Endothelial cell (in vitro differentiated cells): ENCODE measurements around the gene CAB39L. TPM values are rescaled to one million over a fixed set of nuclear protein-coding genes. Genes with fewer than 3 reads are reported as not detected.
"Not testable (repeated sequence)": the region's sequence is repeated elsewhere in the genome, so short reads cannot be mapped to it uniquely, and the experiment has no call there.

Experiments
- DNase-seq: peaks from one replicate; pipeline ENCODE4 v3.0.0; 2021; ENCODE audit warnings: low spot score
- H3K27ac Mint-ChIP-seq: one replicate; pipeline ENCODE4 v1.8.0; 2021; ENCODE audit warnings: mixed read lengths, inconsistent platforms; ENCODE audit not compliant: unreplicated experiment
- H3K27me3 Mint-ChIP-seq: one replicate; pipeline ENCODE4 v1.8.0; 2021; ENCODE audit warnings: mild to moderate bottlenecking, moderate library complexity, mixed read lengths, inconsistent platforms; ENCODE audit not compliant: unreplicated experiment
- H3K36me3 Mint-ChIP-seq: one replicate; pipeline ENCODE4 v1.8.0; 2021; ENCODE audit warnings: mild to moderate bottlenecking, low read depth, mixed read lengths, inconsistent platforms; ENCODE audit not compliant: unreplicated experiment
- H3K4me1 Mint-ChIP-seq: one replicate; pipeline ENCODE4 v1.8.0; 2021; ENCODE audit warnings: mild to moderate bottlenecking, mixed read lengths, inconsistent platforms; ENCODE audit not compliant: unreplicated experiment
- H3K4me3 Mint-ChIP-seq: one replicate; pipeline ENCODE4 v1.8.0; 2021; ENCODE audit warnings: mild to moderate bottlenecking, mixed read lengths, inconsistent platforms; ENCODE audit not compliant: unreplicated experiment
- H3K9me3 Mint-ChIP-seq: one replicate; pipeline ENCODE4 v1.8.0; 2021; ENCODE audit warnings: mixed read lengths, inconsistent platforms; ENCODE audit not compliant: unreplicated experiment
- CTCF ChIP-seq: fragments of 200-600 bp; sonication (generic); IDR thresholded peaks from one replicate; pipeline ENCODE4 v1.5.0; 2021; ENCODE audit warnings: antibody characterized with exemption; ENCODE audit not compliant: unreplicated experiment
- total RNA-seq: library from RNA; stranded (reverse); fragmentation: NEBNext Ultra II Directional; extraction: Animal tissue kit (Norgen Biotek cat#: 25700); gene quantifications from one replicate; pipeline ENCODE4 v1.2.1, GENCODE V29; 2021; ENCODE audit not compliant: unreplicated experiment

The CAB39L gene
- total RNA-seq, 1 donor from 2014 or later = 3.9 TPM

- Mint-ChIP-seq H3K4me3 (no peak overlapping the region), H3K27me3 (peaks cover 7% of the 10 kb centered on the region), H3K27ac (no peak overlapping the region), H3K4me1 (no peaks in the 10 kb centered on the region), H3K36me3 (no peaks in the 10 kb centered on the region), H3K9me3 (no peaks in the 10 kb centered on the region)
- no peak for TF ChIP-seq CTCF
- DNase-seq = no peak
Observed at GRCh38 chr13:49297338-49297737, 146.5 kb downstream of the CAB39L start.

- Mint-ChIP-seq H3K4me3 (no peak overlapping the region), H3K4me1 (no peaks in the 10 kb centered on the region), H3K27me3 (peaks cover 4% of the 10 kb centered on the region), H3K27ac (no peak overlapping the region), H3K36me3 (no peaks in the 10 kb centered on the region), H3K9me3 (no peaks in the 10 kb centered on the region)
- DNase-seq = no peak
- no peak for TF ChIP-seq CTCF
Observed at GRCh38 chr13:49296659-49297058, 147.2 kb downstream of the CAB39L start.

GRCh38 chr13:49295244-49295643 is 148.6 kb downstream of the CAB39L start:
- H3K27ac Mint-ChIP-seq = no peak overlapping the region

GRCh38 chr13:49294723-49295122 is 149.1 kb downstream of the CAB39L start:
- not testable (repeated sequence) for H3K27me3 Mint-ChIP-seq, H3K36me3 Mint-ChIP-seq, H3K4me1 Mint-ChIP-seq, H3K9me3 Mint-ChIP-seq, DNase-seq, H3K27ac Mint-ChIP-seq, H3K4me3 Mint-ChIP-seq

More at GRCh38 chr13:49295244-49295643, 148.6 kb downstream of the CAB39L start:
- Mint-ChIP-seq H3K9me3 (no peaks in the 10 kb centered on the region), H3K36me3 (no peaks in the 10 kb centered on the region), H3K4me3 (no peak overlapping the region), H3K27me3 (peaks cover 4% of the 10 kb centered on the region), H3K4me1 (no peaks in the 10 kb centered on the region)
- no peak for TF ChIP-seq CTCF
- DNase-seq = no peak

GRCh38 chr13:49292742-49293486 is 150.9 kb downstream of the CAB39L start:
- H3K4me3 Mint-ChIP-seq = no peak overlapping the region
- no peak for TF ChIP-seq CTCF
- H3K4me1 Mint-ChIP-seq = no peaks in the 10 kb centered on the region
- no peaks in the 10 kb centered on the region for H3K36me3 Mint-ChIP-seq
- no peak overlapping the region for H3K27ac Mint-ChIP-seq
- no peaks in the 10 kb centered on the region for H3K9me3 Mint-ChIP-seq
- H3K27me3 Mint-ChIP-seq = peaks cover 2% of the 10 kb centered on the region
- DNase-seq = no peak
